Esophagus muscularis mucosa (tissue), 4 donors: Measurements from ENCODE around the gene SUN5. TPM values are rescaled to one million over a fixed set of nuclear protein-coding genes. Genes with fewer than 3 reads are reported as not detected.

Experiments
- DNase-seq: peaks from one replicate; pipeline ENCODE4 v3.0.0-alpha.2; 2017; ENCODE audit errors: extremely low spot score
- H3K27ac ChIP-seq, 4 donors: fragments of 200-600 bp; sonication (generic); replicated peaks in 1 of 4; 1 replicate in 3 of 4; 2 replicates in 1 of 4; pipeline ENCODE4 v1.5.1; 2016 to 2019; ENCODE audit warnings: mild to moderate bottlenecking in 1 of 4
- H3K27me3 ChIP-seq, 4 donors: fragments of 200-600 bp; sonication (generic); one replicate each; pipeline versions ENCODE4 v1.5.1 to v1.6.0; 2016 to 2019
- H3K36me3 ChIP-seq, 4 donors: fragments of 200-600 bp; sonication (generic); one replicate each; pipeline ENCODE4 v1.5.1; 2016 to 2019
- H3K4me1 ChIP-seq, 4 donors: fragments of 200-600 bp; sonication (generic); one replicate each; pipeline ENCODE4 v1.5.1; 2016 to 2019
- H3K4me3 ChIP-seq, 4 donors: fragments of 200-600 bp; sonication (generic); 1 replicate in 2 of 4; 2 replicates in 2 of 4; pipeline ENCODE4 v1.5.1; 2016 to 2019; ENCODE audit warnings: mild to moderate bottlenecking in 4 of 4, moderate library complexity in 1 of 4
- H3K9me3 ChIP-seq, 4 donors: fragments of 200-600 bp; sonication (generic); 1 replicate in 3 of 4; 2 replicates in 1 of 4; pipeline ENCODE4 v1.5.1; 2016 to 2019
- EP300 ChIP-seq: sonication (generic); formaldehyde crosslinking; IDR thresholded peaks from one replicate; pipeline ENCODE4 v1.6.1; 2017; ENCODE audit warnings: antibody characterized with exemption
- POLR2A ChIP-seq: fragments of 450-650 bp; IDR thresholded peaks from one replicate; pipeline ENCODE4 v1.6.1; 2017; ENCODE audit warnings: antibody characterized with exemption, moderate library complexity, mild to moderate bottlenecking, low read depth
- POLR2AphosphoS5 ChIP-seq, 2 donors: sonication (generic); formaldehyde crosslinking; IDR thresholded peaks; one replicate each; pipeline ENCODE4 v1.6.1; 2017; ENCODE audit warnings: antibody characterized with exemption in 2 of 2
- WGBS: methylation state at CpG from one replicate; pipeline ENCODE4 v1.1.5; 2018; 5-methylcytosine and 5-hydroxymethylcytosine counted together
- intact Hi-C: fragments of 100-400 bp; cut with DNase I; formaldehyde crosslinking; loops from one replicate; pipeline ENCODE4 v1.15.1; 2023
- total RNA-seq, 4 donors: library from RNA; depleted of rRNA; stranded (reverse); fragments of >200 nt; gene quantifications; one replicate each; pipeline versions ENCODE4 v1.1.0 to v1.2.1, GENCODE V29; 2016
- TF ChIP-seq, protein P1 (sequence below), 3 experiments: fragments of 200-600 bp in 2 of 3; fragments of 450-650 bp in 1 of 3; sonication (generic) in 2 of 3; IDR thresholded peaks; one replicate each; pipeline ENCODE4 v1.5.1; 2017 to 2019; ENCODE audit warnings: antibody characterized with exemption in 3 of 3, mild to moderate bottlenecking in 2 of 3, moderate library complexity in 1 of 3

Gene SUN5
- total RNA-seq, 4 donors from 2014 or later: not detected

DNA sequence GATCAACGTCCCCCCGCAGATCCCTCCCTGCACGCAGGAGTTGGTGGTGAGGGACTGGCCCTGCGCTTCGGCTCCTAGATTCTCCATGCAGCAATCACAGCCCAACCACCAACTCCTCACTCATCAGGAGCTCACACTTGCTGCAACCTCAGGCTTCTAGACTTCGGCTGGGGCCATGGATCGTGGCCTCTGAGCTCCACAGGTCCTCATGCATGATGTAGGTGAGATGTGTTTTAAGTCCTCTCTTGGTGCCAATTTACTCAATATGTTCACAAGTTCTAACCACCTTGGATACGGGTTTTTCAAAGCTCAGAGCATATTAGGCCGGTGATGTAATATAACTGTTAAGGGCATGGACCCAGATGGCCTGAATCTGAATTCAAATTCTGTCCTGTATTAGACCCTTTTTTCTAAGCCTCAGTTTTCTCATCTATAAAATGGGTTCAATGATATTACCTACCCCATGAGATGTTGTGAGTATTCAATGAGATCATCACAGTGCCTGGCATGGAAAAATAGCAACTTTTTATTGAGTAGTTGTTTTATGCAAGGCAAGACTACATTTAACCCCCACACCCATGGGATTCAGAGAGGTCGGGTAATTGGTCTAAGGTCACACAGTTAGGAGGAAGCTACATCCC is 31.0 kb downstream of the SUN5 start:
- Histone ChIP-seq H3K9me3 (no peaks in the 10 kb centered on the region), H3K36me3 (no peaks in the 10 kb centered on the region)
- WGBS: 89% methylated on average over 10 of the region's 10 CpGs

DNA sequence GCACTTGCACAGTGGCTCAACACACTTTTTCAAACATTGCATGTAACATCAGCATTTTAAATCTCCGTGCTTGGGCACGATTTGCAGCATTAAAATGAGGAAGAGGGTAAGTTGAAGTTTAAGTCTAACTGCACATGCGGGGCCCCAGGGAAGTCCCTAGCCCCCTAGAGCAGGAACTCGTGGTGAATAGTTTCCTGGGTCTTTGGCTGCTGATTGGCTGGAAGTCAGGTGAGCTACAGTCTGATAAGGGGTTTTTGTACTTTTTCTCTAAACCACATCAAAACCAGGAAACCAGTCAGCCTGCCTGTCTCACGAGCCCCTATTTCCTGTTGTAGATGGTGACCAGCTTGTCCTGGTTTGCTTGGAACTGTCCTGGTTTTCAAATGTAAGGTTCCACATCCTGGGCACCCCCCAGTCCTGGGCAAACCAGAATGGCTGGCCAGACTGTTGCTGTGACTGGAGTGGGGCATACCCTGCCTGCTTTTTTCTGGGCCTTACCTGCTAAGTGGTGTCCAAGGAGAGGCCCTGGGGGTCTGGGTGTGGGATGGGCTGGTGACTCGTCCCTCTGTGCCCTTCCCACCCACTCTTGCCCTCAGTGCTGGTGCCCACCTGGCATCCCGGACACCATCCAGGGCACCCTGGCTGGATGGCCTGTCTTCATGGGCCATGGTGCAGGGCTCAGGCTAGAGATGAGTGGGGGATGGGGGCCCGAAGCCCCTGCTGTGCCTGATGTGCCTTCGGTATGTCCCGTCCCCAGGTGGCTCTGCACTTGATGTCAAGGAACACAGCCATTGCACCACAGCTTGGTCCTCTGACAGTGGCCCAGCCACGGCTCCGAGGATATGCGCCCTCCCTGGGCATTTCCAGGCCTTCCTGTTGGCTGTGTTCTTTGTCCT is 31.8 kb downstream of the SUN5 start:
- Histone ChIP-seq H3K4me1 (no peaks in the 10 kb centered on the region), H3K27me3 (peaks cover 0 to 9% (median 0%) of the 10 kb centered on the region in 4 donors), H3K9me3 (no peaks in the 10 kb centered on the region), H3K27ac (no peak overlapping the region), H3K36me3 (no peaks in the 10 kb centered on the region), H3K4me3 (no peak overlapping the region)
- intact Hi-C loops: no loop called here
- 66% methylated on average over 9 of the region's 13 CpGs for WGBS
- peak; percentile 74 for DNase-seq
- TF ChIP-seq, protein P1, sequence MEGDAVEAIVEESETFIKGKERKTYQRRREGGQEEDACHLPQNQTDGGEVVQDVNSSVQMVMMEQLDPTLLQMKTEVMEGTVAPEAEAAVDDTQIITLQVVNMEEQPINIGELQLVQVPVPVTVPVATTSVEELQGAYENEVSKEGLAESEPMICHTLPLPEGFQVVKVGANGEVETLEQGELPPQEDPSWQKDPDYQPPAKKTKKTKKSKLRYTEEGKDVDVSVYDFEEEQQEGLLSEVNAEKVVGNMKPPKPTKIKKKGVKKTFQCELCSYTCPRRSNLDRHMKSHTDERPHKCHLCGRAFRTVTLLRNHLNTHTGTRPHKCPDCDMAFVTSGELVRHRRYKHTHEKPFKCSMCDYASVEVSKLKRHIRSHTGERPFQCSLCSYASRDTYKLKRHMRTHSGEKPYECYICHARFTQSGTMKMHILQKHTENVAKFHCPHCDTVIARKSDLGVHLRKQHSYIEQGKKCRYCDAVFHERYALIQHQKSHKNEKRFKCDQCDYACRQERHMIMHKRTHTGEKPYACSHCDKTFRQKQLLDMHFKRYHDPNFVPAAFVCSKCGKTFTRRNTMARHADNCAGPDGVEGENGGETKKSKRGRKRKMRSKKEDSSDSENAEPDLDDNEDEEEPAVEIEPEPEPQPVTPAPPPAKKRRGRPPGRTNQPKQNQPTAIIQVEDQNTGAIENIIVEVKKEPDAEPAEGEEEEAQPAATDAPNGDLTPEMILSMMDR (IDR thresholded peaks at IDR 0.05): no peak
- TF ChIP-seq POLR2AphosphoS5 (IDR thresholded peaks at IDR 0.05) (no peak), POLR2A (no peak), EP300 (no peak)

More for the DNA sequence above, 31.0 kb downstream of the SUN5 start:
- no peak overlapping the region for H3K27ac ChIP-seq
- H3K4me1 ChIP-seq: no peaks in the 10 kb centered on the region
- H3K4me3 ChIP-seq: no peak overlapping the region
- DNase-seq: no peak
- H3K27me3 ChIP-seq: peaks cover 0 to 9% (median 0%) of the 10 kb centered on the region in 4 donors
- TF ChIP-seq POLR2AphosphoS5 (IDR thresholded peaks at IDR 0.05) (no peak), POLR2A (no peak), EP300 (no peak)
- TF ChIP-seq, protein P1 (IDR thresholded peaks at IDR 0.05): no peak
- intact Hi-C loops: no loop called here

DNA sequence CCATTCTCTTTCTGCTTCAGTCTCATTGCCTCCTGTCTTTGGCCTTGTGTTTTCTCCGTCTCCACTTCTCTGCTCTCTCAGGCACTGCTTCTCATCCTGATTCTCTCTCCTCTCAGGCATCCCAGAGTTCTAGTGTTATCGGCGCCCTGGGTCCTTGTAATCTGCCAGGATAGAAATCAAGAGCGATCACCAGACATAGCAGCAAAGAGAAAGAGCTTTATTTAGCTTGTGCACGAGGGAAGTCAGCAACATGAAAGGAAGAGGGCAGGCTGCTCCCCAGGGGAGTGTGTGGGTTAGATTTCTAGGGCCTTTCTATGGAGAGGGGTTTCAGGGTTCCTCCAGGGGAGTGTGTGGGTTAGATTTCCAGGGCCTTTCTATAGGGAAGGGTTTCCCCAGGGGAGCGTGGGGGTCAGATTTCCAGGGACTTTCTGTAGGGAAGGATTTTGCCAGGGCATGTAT is 32.5 kb downstream of the SUN5 start:
- TF ChIP-seq POLR2A (no peak), POLR2AphosphoS5 (IDR thresholded peaks at IDR 0.05) (no peak), EP300 (no peak)
- TF ChIP-seq, protein P1 (IDR thresholded peaks at IDR 0.05): no peak
- H3K27ac ChIP-seq: no peak overlapping the region
- H3K4me3 ChIP-seq: no peak overlapping the region
- intact Hi-C loops: no loop called here
- no peaks in the 10 kb centered on the region for H3K4me1 ChIP-seq
- H3K36me3 ChIP-seq: no peaks in the 10 kb centered on the region
- H3K27me3 ChIP-seq: peaks cover 0 to 9% (median 0%) of the 10 kb centered on the region in 4 donors
- 54% methylated on average over 6 of the region's 6 CpGs for WGBS
- no peaks in the 10 kb centered on the region for H3K9me3 ChIP-seq
- DNase-seq: peak; percentile 66

DNA sequence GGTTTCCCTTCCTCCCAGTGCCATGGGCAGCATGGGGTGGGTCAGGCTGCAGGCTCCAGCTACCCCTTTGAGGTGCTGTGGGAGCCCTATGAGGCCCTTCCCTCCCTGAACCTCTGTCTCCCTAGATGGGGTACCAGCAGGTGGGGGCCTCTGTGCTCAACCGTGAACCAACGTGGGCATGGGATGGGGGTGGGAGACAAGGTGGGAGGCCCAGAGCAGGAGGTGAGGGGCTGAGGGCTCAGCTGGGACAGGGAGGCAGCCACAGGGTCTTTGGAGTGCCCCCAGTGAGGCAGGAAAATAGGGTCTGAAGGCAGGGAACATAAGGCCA is 33.3 kb downstream of the SUN5 start:
- Histone ChIP-seq H3K27me3 (peaks cover 0 to 17% (median 0%) of the 10 kb centered on the region in 4 donors), H3K4me3 (no peak overlapping the region), H3K36me3 (no peaks in the 10 kb centered on the region), H3K9me3 (no peaks in the 10 kb centered on the region), H3K27ac (no peak overlapping the region), H3K4me1 (no peaks in the 10 kb centered on the region)
- 80% methylated on average over 2 of the region's 2 CpGs for WGBS
- TF ChIP-seq, protein P1 (IDR thresholded peaks at IDR 0.05): no peak
- TF ChIP-seq EP300: no peak
- no peak for TF ChIP-seq POLR2AphosphoS5 (IDR thresholded peaks at IDR 0.05)
- no peak for TF ChIP-seq POLR2A
- DNase-seq: peak; percentile 77
- intact Hi-C loops: no loop called here
